Measurements from ENCODE around the gene COL5A2.

Gene COL5A2

DNA sequence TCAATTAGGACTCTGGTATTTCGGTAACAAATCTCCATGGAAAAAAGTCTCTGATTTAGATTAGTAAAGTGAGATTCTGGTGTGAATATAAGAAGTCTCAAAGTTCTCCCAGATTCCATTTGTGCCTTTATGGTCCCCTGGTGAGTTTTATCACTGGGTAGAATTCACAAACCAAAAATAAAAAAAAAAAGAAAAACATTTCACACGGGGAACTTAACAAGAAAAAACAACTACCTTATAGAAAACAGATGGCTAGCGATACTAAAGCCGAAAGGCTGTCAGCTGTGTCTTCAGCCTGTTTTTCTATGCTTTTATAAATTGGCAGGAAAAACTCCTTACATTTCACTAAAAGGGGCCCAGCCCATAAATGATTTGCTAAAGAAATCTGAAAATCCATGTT, 50.6 kb downstream of the COL5A2 start:
- Histone ChIP-seq H3K4me3 (IDR thresholded peaks at IDR 0.05; ENCODE audit: insufficient read depth, low read depth, low read length) (no peak overlapping the region), H3K79me2 (ENCODE audit: insufficient read depth, low read depth) (no peaks in the 10 kb centered on the region), H3K27ac (no peak overlapping the region)

DNA sequence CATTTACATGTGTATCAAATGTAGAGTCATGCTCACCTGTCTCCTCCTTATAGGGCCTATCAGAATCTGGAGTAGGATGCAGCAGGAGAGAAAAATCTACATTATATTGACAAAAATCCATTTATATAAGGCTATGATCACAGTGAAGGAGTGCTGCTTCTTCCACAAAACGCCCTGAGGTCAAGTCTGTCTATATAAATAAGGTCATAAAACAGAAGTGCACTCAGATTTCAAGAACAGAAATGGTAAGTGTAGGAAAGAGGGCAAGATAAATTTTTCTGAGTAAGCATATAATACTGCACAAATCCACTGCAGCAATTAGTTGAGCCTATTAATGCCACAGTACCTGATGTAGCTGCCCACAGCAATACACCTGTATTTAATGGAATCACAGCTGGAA, 51.8 kb downstream of the COL5A2 start:
- H3K27ac ChIP-seq: no peak overlapping the region
- H3K4me3 ChIP-seq (IDR thresholded peaks at IDR 0.05; ENCODE audit: insufficient read depth, low read depth, low read length): no peak overlapping the region
- H4K20me1 ChIP-seq (ENCODE audit: insufficient read depth): no peaks in the 10 kb centered on the region
- TF ChIP-seq, protein P1, sequence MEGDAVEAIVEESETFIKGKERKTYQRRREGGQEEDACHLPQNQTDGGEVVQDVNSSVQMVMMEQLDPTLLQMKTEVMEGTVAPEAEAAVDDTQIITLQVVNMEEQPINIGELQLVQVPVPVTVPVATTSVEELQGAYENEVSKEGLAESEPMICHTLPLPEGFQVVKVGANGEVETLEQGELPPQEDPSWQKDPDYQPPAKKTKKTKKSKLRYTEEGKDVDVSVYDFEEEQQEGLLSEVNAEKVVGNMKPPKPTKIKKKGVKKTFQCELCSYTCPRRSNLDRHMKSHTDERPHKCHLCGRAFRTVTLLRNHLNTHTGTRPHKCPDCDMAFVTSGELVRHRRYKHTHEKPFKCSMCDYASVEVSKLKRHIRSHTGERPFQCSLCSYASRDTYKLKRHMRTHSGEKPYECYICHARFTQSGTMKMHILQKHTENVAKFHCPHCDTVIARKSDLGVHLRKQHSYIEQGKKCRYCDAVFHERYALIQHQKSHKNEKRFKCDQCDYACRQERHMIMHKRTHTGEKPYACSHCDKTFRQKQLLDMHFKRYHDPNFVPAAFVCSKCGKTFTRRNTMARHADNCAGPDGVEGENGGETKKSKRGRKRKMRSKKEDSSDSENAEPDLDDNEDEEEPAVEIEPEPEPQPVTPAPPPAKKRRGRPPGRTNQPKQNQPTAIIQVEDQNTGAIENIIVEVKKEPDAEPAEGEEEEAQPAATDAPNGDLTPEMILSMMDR (conservative IDR thresholded peaks at IDR 0.05; ENCODE audit: low read depth, low read length): no peak
- no peaks in the 10 kb centered on the region for H3K36me3 ChIP-seq (ENCODE audit: insufficient read depth)
- no peak overlapping the region for H3K9ac ChIP-seq
- H3K79me2 ChIP-seq (ENCODE audit: insufficient read depth, low read depth): no peaks in the 10 kb centered on the region
- H3K4me2 ChIP-seq: no peak overlapping the region
- H3K27me3 ChIP-seq (ENCODE audit: insufficient read depth, low read depth): no peaks in the 10 kb centered on the region
- no peaks in the 10 kb centered on the region for H3K4me1 ChIP-seq (ENCODE audit: low read depth, poor library complexity, severe bottlenecking)
- H2AFZ ChIP-seq (ENCODE audit: low read depth): no peak overlapping the region

More for the DNA sequence above, 50.6 kb downstream of the COL5A2 start:
- H4K20me1 ChIP-seq (ENCODE audit: insufficient read depth): no peaks in the 10 kb centered on the region
- H3K4me1 ChIP-seq (ENCODE audit: low read depth, poor library complexity, severe bottlenecking): no peaks in the 10 kb centered on the region
- H3K36me3 ChIP-seq (ENCODE audit: insufficient read depth): no peaks in the 10 kb centered on the region
- no peak overlapping the region for H3K9ac ChIP-seq
- no peaks in the 10 kb centered on the region for H3K27me3 ChIP-seq (ENCODE audit: insufficient read depth, low read depth)
- no peak overlapping the region for H2AFZ ChIP-seq (ENCODE audit: low read depth)
- TF ChIP-seq, protein P1 (conservative IDR thresholded peaks at IDR 0.05; ENCODE audit: low read depth, low read length): no peak
- no peak overlapping the region for H3K4me2 ChIP-seq

DNA sequence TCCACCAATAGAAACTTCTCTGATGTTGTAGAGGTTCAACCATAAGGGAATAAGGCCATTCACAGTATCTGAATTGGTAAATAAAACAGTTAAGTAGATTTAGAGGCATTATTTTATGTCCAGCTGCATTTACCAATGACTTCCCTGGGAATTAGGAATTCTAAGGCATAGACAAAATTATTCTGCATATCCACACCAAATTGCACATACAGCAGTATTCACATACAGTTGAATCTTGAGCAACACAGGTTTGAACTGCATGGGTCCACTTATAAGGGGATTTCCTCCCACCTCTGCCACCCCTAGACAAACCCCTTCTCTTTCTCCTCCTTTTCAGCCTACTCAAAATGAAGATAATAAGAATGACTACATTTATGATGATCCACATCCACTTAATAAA, 54.4 kb downstream of the COL5A2 start:
- Histone ChIP-seq H3K4me3 (IDR thresholded peaks at IDR 0.05; ENCODE audit: insufficient read depth, low read depth, low read length) (no peak overlapping the region), H3K4me1 (ENCODE audit: low read depth, poor library complexity, severe bottlenecking) (no peaks in the 10 kb centered on the region), H3K27me3 (ENCODE audit: insufficient read depth, low read depth) (no peaks in the 10 kb centered on the region), H4K20me1 (ENCODE audit: insufficient read depth) (no peaks in the 10 kb centered on the region), H3K36me3 (ENCODE audit: insufficient read depth) (no peaks in the 10 kb centered on the region), H2AFZ (ENCODE audit: low read depth) (no peak overlapping the region), H3K27ac (no peak overlapping the region), H3K4me2 (no peak overlapping the region), H3K9ac (no peak overlapping the region), H3K79me2 (ENCODE audit: insufficient read depth, low read depth) (no peaks in the 10 kb centered on the region)
- TF ChIP-seq, protein P1 (conservative IDR thresholded peaks at IDR 0.05; ENCODE audit: low read depth, low read length): no peak

DNA sequence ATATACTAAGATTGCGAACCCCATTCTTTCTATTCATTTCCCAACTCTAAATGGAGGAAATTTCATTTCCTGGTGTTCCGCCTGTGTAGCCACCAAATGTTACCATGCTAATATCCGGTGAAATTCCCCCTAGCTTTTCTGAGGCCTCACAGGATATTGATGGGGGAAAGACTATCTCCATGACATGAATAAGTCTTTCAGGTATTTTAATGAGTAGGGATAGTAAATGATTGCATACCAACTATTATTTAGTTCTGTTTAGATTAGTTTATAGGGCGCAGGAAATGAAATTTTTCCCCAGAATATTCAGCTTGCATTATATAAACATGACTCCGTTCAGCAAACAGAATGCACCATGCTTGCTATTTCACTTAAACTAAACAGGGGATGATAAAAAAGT, 55.4 kb downstream of the COL5A2 start:
- H3K27ac ChIP-seq: no peak overlapping the region

More for the DNA sequence above, 55.4 kb downstream of the COL5A2 start:
- TF ChIP-seq, protein P1 (conservative IDR thresholded peaks at IDR 0.05; ENCODE audit: low read depth, low read length): no peak
- Histone ChIP-seq H3K36me3 (ENCODE audit: insufficient read depth) (no peaks in the 10 kb centered on the region), H4K20me1 (ENCODE audit: insufficient read depth) (no peaks in the 10 kb centered on the region), H3K4me1 (ENCODE audit: low read depth, poor library complexity, severe bottlenecking) (no peaks in the 10 kb centered on the region), H3K27me3 (ENCODE audit: insufficient read depth, low read depth) (no peaks in the 10 kb centered on the region), H2AFZ (ENCODE audit: low read depth) (no peak overlapping the region), H3K4me2 (no peak overlapping the region), H3K9ac (no peak overlapping the region), H3K79me2 (ENCODE audit: insufficient read depth, low read depth) (no peaks in the 10 kb centered on the region), H3K4me3 (IDR thresholded peaks at IDR 0.05; ENCODE audit: insufficient read depth, low read depth, low read length) (no peak overlapping the region)

All from KMS-11 (cell line).